HL-60 (cell line): Measurements from ENCODE around the gene DOCK6.
A peak's percentile ranks its signal among the peaks of the same experiment; 100 is the strongest.

ENCODE experiments used
- DNase-seq, 2 experiments: peaks; one replicate each; pipeline ENCODE4 v3.0.0-alpha.2; 2010 to 2020; ENCODE audit warnings: low read depth in 1 of 2, low spot score in 1 of 2
- H3K27ac ChIP-seq: fragments of 250-450 bp; sonication (Bioruptor Pico); replicated peaks from 2 replicates; pipeline ENCODE4 v1.5.1; 2020; ENCODE audit warnings: mild to moderate bottlenecking, moderate library complexity
- H3K27me3 ChIP-seq: fragments of 250-450 bp; sonication (Bioruptor Pico); 2 replicates; pipeline ENCODE4 v1.5.1; 2021; ENCODE audit warnings: mild to moderate bottlenecking, moderate library complexity; ENCODE audit not compliant: insufficient read depth, poor library complexity, severe bottlenecking
- H3K4me3 ChIP-seq: replicated peaks from 2 replicates; pipeline ENCODE4 v1.5.1; 2011; ENCODE audit warnings: mild to moderate bottlenecking, control low read depth, low read length; ENCODE audit not compliant: insufficient read depth
- CTCF ChIP-seq: IDR thresholded peaks from one replicate; pipeline ENCODE4 v1.5.1; 2011; ENCODE audit warnings: low read length, control low read depth, inconsistent platforms; ENCODE audit not compliant: insufficient read depth
- GABPA ChIP-seq: IDR thresholded peaks from 2 replicates; pipeline ENCODE4 v1.6.1; 2012; ENCODE audit warnings: low read depth
- POLR2AphosphoS5 ChIP-seq: IDR thresholded peaks from 2 replicates; pipeline ENCODE4 v1.6.1; 2012; ENCODE audit warnings: low read depth
- REST ChIP-seq: IDR thresholded peaks from 2 replicates; pipeline ENCODE4 v1.6.1; 2012; ENCODE audit warnings: low read depth; ENCODE audit not compliant: insufficient replicate concordance
- SPI1 ChIP-seq: IDR thresholded peaks from 2 replicates; pipeline ENCODE4 v1.6.1; 2012; ENCODE audit warnings: low read depth, mild to moderate bottlenecking, borderline replicate concordance

DOCK6 gene

GRCh38 chr19:11244846-11245589, 17.3 kb downstream of the DOCK6 start:
- no peak overlapping the region for H3K4me3 ChIP-seq
- H3K27ac ChIP-seq, result no peak overlapping the region
- no peak for DNase-seq
- no peaks in the 10 kb centered on the region for H3K27me3 ChIP-seq
- TF ChIP-seq POLR2AphosphoS5 (no peak), CTCF (no peak), REST (no peak), SPI1 (no peak), GABPA (no peak)

- Histone ChIP-seq H3K27me3 (no peaks in the 10 kb centered on the region), H3K4me3 (no peak overlapping the region; the same call in 1 of the 2 replicates), H3K27ac (no peak overlapping the region)
- no peak for TF ChIP-seq GABPA
- TF ChIP-seq POLR2AphosphoS5, result no peak
- no peak for TF ChIP-seq CTCF
- no peak for TF ChIP-seq REST
- TF ChIP-seq SPI1, result no peak
- DNase-seq, result no peak
Measured at GRCh38 chr19:11243798-11244169, 18.5 kb downstream of the DOCK6 start.

- peak; percentile 59 to 73 for DNase-seq
- Histone ChIP-seq H3K4me3 (no peak overlapping the region; the same call in 1 of the 2 replicates), H3K27ac (no peak overlapping the region), H3K27me3 (no peaks in the 10 kb centered on the region)
- TF ChIP-seq CTCF (peak; percentile 76), POLR2AphosphoS5 (no peak)
Measured at GRCh38 chr19:11242864-11243797, 19.2 kb downstream of the DOCK6 start.
